Epithelial cell of esophagus (primary cell): ENCODE measurements around the gene GMFB.
A peak's percentile ranks its signal among the peaks of the same experiment; 100 is the strongest.

ENCODE experiments used
- DNase-seq: peaks from one replicate; pipeline ENCODE4 v3.0.0; 2010; ENCODE audit warnings: low read depth
- H3K4me3 ChIP-seq: 2 replicates; pipeline ENCODE4 v1.5.1; 2011; ENCODE audit warnings: mild to moderate bottlenecking, low read length, control low read depth
- CTCF ChIP-seq: IDR thresholded peaks from 2 replicates; pipeline ENCODE4 v1.5.1; 2011; ENCODE audit warnings: low read depth, mild to moderate bottlenecking, low read length, control low read depth, inconsistent platforms; ENCODE audit not compliant: insufficient read depth; ENCODE audit errors: missing control alignments

GMFB gene

GRCh38 chr14:54509546-54510501 is 21.0 kb upstream of the GMFB start, which contains the start of gene CGRRF1:
Gene CGRRF1 (plus strand): TSS chr14:54509906. CDS start chr14:54509960, 54 bp downstream.
- DNase-seq: peak; percentile 98
- H3K4me3 ChIP-seq: peak within 1 kb of the TSS; percentile 93
- TF ChIP-seq CTCF: peak; percentile 54

GRCh38 chr14:54503486-54503885 is 14.7 kb upstream of the GMFB start:
- no peak overlapping the region for H3K4me3 ChIP-seq
- peak; percentile 62 for TF ChIP-seq CTCF
- peak; percentile 55 for DNase-seq

GRCh38 chr14:54502602-54503001 is 13.8 kb upstream of the GMFB start:
- H3K4me3 ChIP-seq: no peak overlapping the region
- no peak for TF ChIP-seq CTCF
- no peak for DNase-seq

DNA sequence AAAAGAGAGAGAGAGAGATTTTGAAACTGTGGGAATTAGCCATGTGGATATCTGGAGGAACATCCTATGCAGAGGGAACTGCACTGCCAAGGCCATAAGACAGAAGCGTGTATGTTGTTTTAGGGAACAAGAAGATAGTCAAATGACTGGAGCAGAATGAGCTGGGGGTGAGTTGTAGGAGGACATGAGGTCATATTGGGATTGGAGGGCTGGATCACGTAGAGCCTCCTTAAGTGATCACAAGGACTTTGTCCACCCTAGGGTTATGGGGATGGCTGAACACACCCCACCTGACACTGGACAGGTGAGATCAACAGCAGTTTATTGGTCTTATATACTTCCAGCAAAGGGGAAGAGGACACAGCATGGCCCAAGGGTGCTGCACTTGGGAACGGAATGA is 12.7 kb upstream of the GMFB start:
- no peak for DNase-seq
- H3K4me3 ChIP-seq: no peak overlapping the region
- no peak for TF ChIP-seq CTCF

DNA sequence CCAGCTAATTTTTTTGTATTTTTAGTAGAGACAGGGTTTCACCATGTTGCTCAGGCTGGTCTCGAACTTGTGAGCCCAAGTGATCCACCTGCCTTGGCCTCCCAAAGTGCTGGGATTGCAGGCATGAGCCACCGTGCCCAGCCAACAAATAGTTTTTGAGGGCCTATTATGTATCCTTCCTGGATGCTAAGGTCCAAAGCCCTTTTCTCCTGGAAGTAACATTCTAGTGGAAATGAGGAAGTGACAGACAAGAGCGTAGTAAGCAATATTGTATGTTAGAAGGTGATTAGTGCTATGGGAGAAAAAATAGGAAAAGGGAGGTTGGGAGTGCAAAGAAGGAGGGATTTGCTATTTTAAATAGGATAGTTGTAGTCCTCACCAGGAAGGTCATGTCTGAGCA is 12.0 kb upstream of the GMFB start:
- TF ChIP-seq CTCF: no peak
- no peak for DNase-seq
- no peak overlapping the region for H3K4me3 ChIP-seq

GRCh38 chr14:54498579-54498978 is 9.8 kb upstream of the GMFB start:
- no peak for TF ChIP-seq CTCF
- DNase-seq: no peak
- no peak overlapping the region for H3K4me3 ChIP-seq
